ENCODE results near the gene HSPB1. TPM values are rescaled to one million over a fixed set of nuclear protein-coding genes. Genes with fewer than 3 reads are reported as not detected.
A peak's percentile ranks its signal among the peaks of the same experiment; 100 is the strongest.

Gene HSPB1
- total and polyA plus RNA-seq, 2 of the 13 experiments (the other 11 are each of a cell fraction or from before 2014, with no cell fraction given) = 21.0 to 38.6 TPM

- TF ChIP-seq, protein P1, sequence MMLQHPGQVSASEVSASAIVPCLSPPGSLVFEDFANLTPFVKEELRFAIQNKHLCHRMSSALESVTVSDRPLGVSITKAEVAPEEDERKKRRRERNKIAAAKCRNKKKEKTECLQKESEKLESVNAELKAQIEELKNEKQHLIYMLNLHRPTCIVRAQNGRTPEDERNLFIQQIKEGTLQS (CRISPR knock-in tag; IDR thresholded peaks at IDR 0.05) = no peak
- TF ChIP-seq SP140L (CRISPR knock-in tag; IDR thresholded peaks at IDR 0.05; ENCODE audit: borderline replicate concordance) (no peak), ZNF264 (CRISPR knock-in tag; IDR thresholded peaks at IDR 0.05) (0 out of 2 replicates have a peak, but pooled peaks have one; percentile 29), EP300 (IDR thresholded peaks at IDR 0.05; ENCODE audit: low read depth in 2 of 2, low read length in 2 of 2) (no peak), EP300 (CRISPR knock-in tag; IDR thresholded peaks at IDR 0.05; ENCODE audit: borderline replicate concordance) (no peak), MXD1 (CRISPR knock-in tag; IDR thresholded peaks at IDR 0.05) (0 out of 2 replicates have a peak, but pooled peaks have one; percentile 6), PAX8 (CRISPR knock-in tag; IDR thresholded peaks at IDR 0.05; ENCODE audit: borderline replicate concordance) (no peak), ZSCAN20 (CRISPR knock-in tag; IDR thresholded peaks at IDR 0.05; ENCODE audit: borderline replicate concordance) (no peak), TAF1 (CRISPR knock-in tag; IDR thresholded peaks at IDR 0.05) (no peak), IKZF4 (CRISPR knock-in tag; IDR thresholded peaks at IDR 0.05; ENCODE audit: borderline replicate concordance, low read depth, not compliant biosample characterization) (no peak)
- TF ChIP-seq, protein P2, sequence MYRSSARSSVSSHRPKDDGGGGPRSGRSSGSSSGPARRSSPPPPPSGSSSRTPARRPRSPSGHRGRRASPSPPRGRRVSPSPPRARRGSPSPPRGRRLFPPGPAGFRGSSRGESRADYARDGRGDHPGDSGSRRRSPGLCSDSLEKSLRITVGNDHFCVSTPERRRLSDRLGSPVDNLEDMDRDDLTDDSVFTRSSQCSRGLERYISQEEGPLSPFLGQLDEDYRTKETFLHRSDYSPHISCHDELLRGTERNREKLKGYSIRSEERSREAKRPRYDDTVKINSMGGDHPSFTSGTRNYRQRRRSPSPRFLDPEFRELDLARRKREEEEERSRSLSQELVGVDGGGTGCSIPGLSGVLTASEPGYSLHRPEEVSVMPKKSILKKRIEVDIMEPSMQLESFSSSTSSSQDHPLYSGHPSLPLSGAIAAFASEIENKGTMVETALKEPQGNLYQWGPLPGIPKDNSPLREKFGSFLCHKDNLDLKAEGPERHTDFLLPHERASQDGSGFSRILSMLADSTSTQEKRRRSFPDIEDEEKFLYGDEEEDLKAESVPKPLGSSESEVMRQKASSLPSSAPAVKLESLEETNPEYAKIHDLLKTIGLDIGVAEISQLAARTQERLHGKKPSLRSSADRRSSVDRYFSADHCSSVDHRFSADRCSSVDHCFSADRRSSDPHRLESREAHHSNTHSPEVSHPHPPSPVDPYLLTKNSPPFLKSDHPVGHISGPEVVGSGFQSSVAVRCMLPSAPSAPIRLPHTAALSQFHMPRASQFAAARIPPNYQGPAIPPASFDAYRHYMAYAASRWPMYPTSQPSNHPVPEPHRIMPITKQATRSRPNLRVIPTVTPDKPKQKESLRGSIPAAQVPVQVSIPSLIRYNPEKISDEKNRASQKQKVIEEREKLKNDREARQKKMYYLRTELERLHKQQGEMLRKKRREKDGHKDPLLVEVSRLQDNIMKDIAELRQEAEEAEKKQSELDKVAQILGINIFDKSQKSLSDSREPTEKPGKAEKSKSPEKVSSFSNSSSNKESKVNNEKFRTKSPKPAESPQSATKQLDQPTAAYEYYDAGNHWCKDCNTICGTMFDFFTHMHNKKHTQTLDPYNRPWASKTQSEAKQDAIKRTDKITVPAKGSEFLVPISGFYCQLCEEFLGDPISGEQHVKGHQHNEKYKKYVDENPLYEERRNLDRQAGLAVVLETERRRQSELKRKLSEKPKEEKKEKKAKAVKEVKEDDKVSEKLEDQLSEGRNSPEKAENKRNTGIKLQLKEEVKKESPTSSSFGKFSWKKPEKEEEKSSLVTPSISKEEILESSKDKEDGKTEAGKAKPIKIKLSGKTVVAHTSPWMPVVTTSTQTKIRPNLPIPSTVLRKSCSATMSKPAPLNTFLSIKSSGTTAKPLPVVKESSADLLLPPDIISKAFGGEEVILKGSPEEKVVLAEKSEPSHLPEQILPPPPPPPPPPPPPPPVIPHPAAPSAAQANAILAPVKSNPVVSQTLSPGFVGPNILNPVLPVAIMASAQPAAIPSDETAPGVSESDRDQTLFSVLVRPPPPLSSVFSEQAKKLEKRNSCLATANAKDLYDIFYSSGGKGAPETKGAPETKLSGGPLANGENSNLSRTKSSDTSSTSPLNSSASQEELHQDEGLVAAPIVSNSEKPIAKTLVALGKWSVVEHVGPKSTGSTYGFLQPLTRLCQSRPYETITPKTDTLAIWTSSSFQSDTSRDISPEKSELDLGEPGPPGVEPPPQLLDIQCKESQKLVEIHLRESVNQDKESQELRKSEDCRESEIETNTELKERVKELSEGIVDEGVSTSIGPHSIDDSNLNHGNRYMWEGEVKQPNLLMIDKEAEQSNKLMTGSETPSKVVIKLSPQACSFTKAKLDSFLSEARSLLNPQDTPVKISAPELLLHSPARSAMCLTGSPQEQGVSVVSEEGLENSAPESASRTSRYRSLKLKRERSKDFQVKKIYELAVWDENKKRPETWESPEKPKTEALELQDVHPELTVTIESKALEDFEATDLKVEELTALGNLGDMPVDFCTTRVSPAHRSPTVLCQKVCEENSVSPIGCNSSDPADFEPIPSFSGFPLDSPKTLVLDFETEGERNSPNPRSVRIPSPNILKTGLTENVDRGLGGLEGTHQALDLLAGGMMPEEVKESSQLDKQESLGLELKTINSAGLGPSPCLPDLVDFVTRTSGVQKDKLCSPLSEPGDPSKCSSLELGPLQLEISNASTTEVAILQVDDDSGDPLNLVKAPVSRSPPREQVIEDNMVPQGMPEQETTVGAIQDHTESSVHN (CRISPR knock-in tag; IDR thresholded peaks at IDR 0.05) = no peak
Measured at GRCh38 chr7:76316984-76317781, 14.7 kb downstream of the HSPB1 start (continued).

Measured in HepG2 (cell line).